ENCODE data around the gene PKN1.

PKN1 gene

GRCh38 chr19:14479975-14480699, 47.0 kb downstream of the PKN1 start:
- Mint-ChIP-seq H3K4me1 (peaks cover 21% of the 10 kb centered on the region), H3K36me3 (ENCODE audit: low read depth) (peaks cover 19% of the 10 kb centered on the region)
- peak; percentile 91 to 95 (median 91) for TF ChIP-seq CTCF (IDR thresholded peaks at IDR 0.05; ENCODE audit: unreplicated experiment in 3 of 3)

GRCh38 chr19:14480700-14481079, 47.6 kb downstream of the PKN1 start:
- H3K27ac Mint-ChIP-seq, result peak overlapping the region in 1 of 3 experiments; percentile 28
- H3K9me3 Mint-ChIP-seq, result no peaks in the 10 kb centered on the region
- H3K36me3 Mint-ChIP-seq (ENCODE audit: low read depth), result peaks cover 19% of the 10 kb centered on the region
- peaks cover 21% of the 10 kb centered on the region for H3K4me1 Mint-ChIP-seq
- no peaks in the 10 kb centered on the region for H3K27me3 Mint-ChIP-seq (ENCODE audit: low read depth)
- no peak for TF ChIP-seq CTCF (IDR thresholded peaks at IDR 0.05; ENCODE audit: unreplicated experiment in 3 of 3)
- H3K4me3 Mint-ChIP-seq, result no peak overlapping the region

More at GRCh38 chr19:14479975-14480699, 47.0 kb downstream of the PKN1 start:
- H3K4me3 Mint-ChIP-seq, result no peak overlapping the region
- peak overlapping the region in 1 of 3 experiments; percentile 28 for H3K27ac Mint-ChIP-seq
- no peaks in the 10 kb centered on the region for H3K9me3 Mint-ChIP-seq
- no peaks in the 10 kb centered on the region for H3K27me3 Mint-ChIP-seq (ENCODE audit: low read depth)

- Mint-ChIP-seq H3K27me3 (ENCODE audit: low read depth) (no peaks in the 10 kb centered on the region), H3K9me3 (no peaks in the 10 kb centered on the region), H3K36me3 (ENCODE audit: low read depth) (peaks cover 30% of the 10 kb centered on the region), H3K27ac (peak overlapping the region in 1 of 3 experiments; percentile 63), H3K4me1 (peaks cover 6% of the 10 kb centered on the region), H3K4me3 (no peak overlapping the region)
- no peak for TF ChIP-seq CTCF (IDR thresholded peaks at IDR 0.05; ENCODE audit: unreplicated experiment in 3 of 3)
Measured at GRCh38 chr19:14482172-14482941, 49.3 kb downstream of the PKN1 start.

GRCh38 chr19:14487370-14488125, 54.4 kb downstream of the PKN1 start:
- Mint-ChIP-seq H3K36me3 (ENCODE audit: low read depth) (peaks cover 46% of the 10 kb centered on the region), H3K27ac (no peak overlapping the region), H3K27me3 (ENCODE audit: low read depth) (no peaks in the 10 kb centered on the region), H3K9me3 (no peaks in the 10 kb centered on the region), H3K4me1 (no peaks in the 10 kb centered on the region), H3K4me3 (no peak overlapping the region)
- TF ChIP-seq CTCF (IDR thresholded peaks at IDR 0.05; ENCODE audit: unreplicated experiment in 3 of 3), result no peak

- no peaks in the 10 kb centered on the region for H3K9me3 Mint-ChIP-seq
- TF ChIP-seq CTCF (IDR thresholded peaks at IDR 0.05; ENCODE audit: unreplicated experiment in 3 of 3), result no peak
- H3K27ac Mint-ChIP-seq, result no peak overlapping the region
- H3K4me1 Mint-ChIP-seq, result peaks cover 19% of the 10 kb centered on the region
- H3K27me3 Mint-ChIP-seq (ENCODE audit: low read depth), result peaks cover 4% of the 10 kb centered on the region
- H3K36me3 Mint-ChIP-seq (ENCODE audit: low read depth), result peaks cover 39% of the 10 kb centered on the region
- no peak overlapping the region for H3K4me3 Mint-ChIP-seq
Measured at GRCh38 chr19:14492756-14493337, 59.7 kb downstream of the PKN1 start.

All from nephron (organoid).